H9 (cell line): ENCODE measurements around the gene DICER1. TPM values are rescaled to one million over a fixed set of nuclear protein-coding genes. Genes with fewer than 3 reads are reported as not detected.

ENCODE experiments used
- DNase-seq: peaks from one replicate; pipeline ENCODE4 v3.0.0-alpha.2; 2017
- H2AFZ ChIP-seq: one replicate; pipeline ENCODE4 v1.6.1; 2013; ENCODE audit warnings: mild to moderate bottlenecking, low read length, control low read depth, moderate library complexity
- H2AK5ac ChIP-seq: 2 replicates; pipeline ENCODE4 v1.6.1; 2013; ENCODE audit warnings: low read length, control low read depth, mixed read lengths; ENCODE audit not compliant: insufficient read length
- H2BK120ac ChIP-seq: one replicate; pipeline ENCODE4 v1.6.1; 2013; ENCODE audit warnings: low read depth, mild to moderate bottlenecking, low read length, control low read depth, inconsistent platforms; ENCODE audit not compliant: poor library complexity, severe bottlenecking
- H2BK12ac ChIP-seq: 2 replicates; pipeline ENCODE4 v1.6.1; 2013; ENCODE audit warnings: low read length, control low read depth, mixed read lengths, low read depth; ENCODE audit not compliant: insufficient read length
- H2BK15ac ChIP-seq: 2 replicates; pipeline ENCODE4 v1.6.1; 2013; ENCODE audit warnings: low read depth, low read length, control low read depth
- H2BK20ac ChIP-seq: one replicate; pipeline ENCODE4 v1.6.1; 2013; ENCODE audit warnings: low read depth, mild to moderate bottlenecking, low read length, control low read depth, inconsistent platforms; ENCODE audit not compliant: poor library complexity, severe bottlenecking
- H2BK5ac ChIP-seq: 2 replicates; pipeline ENCODE4 v1.6.1; 2013; ENCODE audit warnings: low read length, control low read depth, mixed read lengths; ENCODE audit not compliant: insufficient read length
- H3K14ac ChIP-seq: 2 replicates; pipeline ENCODE4 v1.6.1; 2013; ENCODE audit warnings: low read length, control low read depth; ENCODE audit not compliant: insufficient read depth
- H3K18ac ChIP-seq: 2 replicates; pipeline ENCODE4 v1.6.1; 2013; ENCODE audit warnings: low read depth, mild to moderate bottlenecking, mixed read lengths, low read length, control low read depth; ENCODE audit not compliant: insufficient read length
- H3K23ac ChIP-seq: 2 replicates; pipeline ENCODE4 v1.6.1; 2013; ENCODE audit warnings: low read length, control low read depth, mixed read lengths, low read depth; ENCODE audit not compliant: insufficient read length
- H3K23me2 ChIP-seq: 2 replicates; pipeline ENCODE4 v1.6.1; 2013; ENCODE audit warnings: low read depth, mild to moderate bottlenecking, mixed read lengths, low read length, control low read depth; ENCODE audit not compliant: insufficient read length, poor library complexity, severe bottlenecking
- H3K27ac ChIP-seq: 2 replicates; pipeline ENCODE4 v1.5.1; 2013; ENCODE audit warnings: low read length, control low read depth, mixed read lengths, low read depth; ENCODE audit not compliant: insufficient read length
- H3K27me3 ChIP-seq: 2 replicates; pipeline ENCODE4 v1.6.1; 2013; ENCODE audit warnings: low read length, control low read depth, inconsistent platforms; ENCODE audit not compliant: insufficient read depth
- H3K4ac ChIP-seq: 2 replicates; pipeline ENCODE4 v1.6.1; 2013; ENCODE audit warnings: low read depth, mild to moderate bottlenecking, control low read depth, inconsistent platforms, low read length, moderate library complexity
- H3K4me1 ChIP-seq: 2 replicates; pipeline ENCODE4 v1.6.1; 2013; ENCODE audit warnings: low read length, control low read depth, inconsistent platforms; ENCODE audit not compliant: insufficient read depth
- H3K4me2 ChIP-seq: 2 replicates; pipeline ENCODE4 v1.6.1; 2013; ENCODE audit warnings: low read length, control low read depth, mixed read lengths; ENCODE audit not compliant: insufficient read length, insufficient read depth
- H3K56ac ChIP-seq: 2 replicates; pipeline ENCODE4 v1.6.1; 2013; ENCODE audit warnings: low read depth, mild to moderate bottlenecking, mixed read lengths, low read length, control low read depth; ENCODE audit not compliant: insufficient read length
- H3K79me1 ChIP-seq: 2 replicates; pipeline ENCODE4 v1.6.1; 2013; ENCODE audit warnings: low read depth, mild to moderate bottlenecking, moderate library complexity, low read length, control low read depth, inconsistent platforms; ENCODE audit not compliant: insufficient read depth, poor library complexity, severe bottlenecking
- H3K79me2 ChIP-seq: 2 replicates; pipeline ENCODE4 v1.6.1; 2013; ENCODE audit warnings: low read length, control low read depth, inconsistent platforms; ENCODE audit not compliant: insufficient read depth
- H3K9ac ChIP-seq: 2 replicates; pipeline ENCODE4 v1.6.1; 2013; ENCODE audit warnings: low read length, control low read depth, mixed read lengths; ENCODE audit not compliant: insufficient read length; ENCODE audit errors: extremely low read depth
- H3K9me3 ChIP-seq: one replicate; pipeline ENCODE4 v1.6.1; 2013; ENCODE audit warnings: low read depth, low read length, inconsistent platforms; ENCODE audit not compliant: control insufficient read depth
- H3T11ph ChIP-seq: one replicate; pipeline ENCODE4 v1.6.1; 2013; ENCODE audit warnings: mild to moderate bottlenecking, low read length, control low read depth, inconsistent platforms
- H4K20me1 ChIP-seq: one replicate; pipeline ENCODE4 v1.6.1; 2013; ENCODE audit not compliant: control insufficient read depth, insufficient read length, insufficient read depth
- H4K5ac ChIP-seq: 2 replicates; pipeline ENCODE4 v1.6.1; 2013; ENCODE audit warnings: low read depth, mild to moderate bottlenecking, mixed read lengths, low read length, control low read depth; ENCODE audit not compliant: insufficient read length
- H4K8ac ChIP-seq: replicated peaks from 2 replicates; pipeline ENCODE4 v1.6.1; 2013; ENCODE audit warnings: low read length, control low read depth, mixed read lengths, low read depth; ENCODE audit not compliant: insufficient read length
- H4K91ac ChIP-seq: 2 replicates; pipeline ENCODE4 v1.6.1; 2013; ENCODE audit warnings: low read depth, mild to moderate bottlenecking, moderate library complexity, mixed read lengths, low read length, control low read depth; ENCODE audit not compliant: insufficient read length
- H3K27ac Mint-ChIP-seq, 3 experiments: 2 replicates in 2 of 3; 3 replicates in 1 of 3; pipeline ENCODE4 v1.8.0; 2020 to 2021; ENCODE audit warnings: mixed read lengths in 3 of 3, mild to moderate bottlenecking in 1 of 3, moderate library complexity in 1 of 3
- H3K27me3 Mint-ChIP-seq: 2 replicates; pipeline ENCODE4 v1.8.0; 2021; ENCODE audit warnings: low read depth, mild to moderate bottlenecking, moderate library complexity, mixed read lengths
- H3K36me3 Mint-ChIP-seq, 3 experiments: 2 replicates in 2 of 3; 3 replicates in 1 of 3; pipeline ENCODE4 v1.8.0; 2020 to 2021; ENCODE audit warnings: low read depth in 3 of 3, mixed read lengths in 3 of 3; ENCODE audit not compliant: insufficient read depth in 1 of 3
- H3K4me1 Mint-ChIP-seq, 2 experiments: 2 replicates each; pipeline ENCODE4 v1.8.0; 2020; ENCODE audit warnings: mixed read lengths in 2 of 2
- H3K4me3 Mint-ChIP-seq, 2 experiments: 2 replicates in 1 of 2; 3 replicates in 1 of 2; pipeline ENCODE4 v1.8.0; 2020 to 2021; ENCODE audit warnings: mild to moderate bottlenecking in 2 of 2, mixed read lengths in 2 of 2, moderate library complexity in 1 of 2
- H3K9me3 Mint-ChIP-seq, 2 experiments: 2 replicates in 1 of 2; 3 replicates in 1 of 2; pipeline ENCODE4 v1.8.0; 2020; ENCODE audit warnings: mild to moderate bottlenecking in 2 of 2, mixed read lengths in 2 of 2, moderate library complexity in 1 of 2
- WGBS: extraction: QIAGEN DNeasy Blood & Tissue Kit; methylation state at CpG from one replicate; pipeline ENCODE4 v1.1.7; 2013; ENCODE audit warnings: missing lambda C conversion rate, low lambda C conversion rate, mixed read lengths; ENCODE audit not compliant: insufficient read length; ENCODE audit errors: extremely low coverage; 5-methylcytosine and 5-hydroxymethylcytosine counted together
- total RNA-seq: library from RNA; stranded (reverse); gene quantifications from 2 replicates; pipeline ENCODE4 v1.2.1, GENCODE V29; 2021
- TF ChIP-seq, protein P1 (sequence below): fragments of 200-600 bp; sonication (generic); conservative IDR thresholded peaks from 3 replicates; pipeline ENCODE4 v1.8.0; 2021; ENCODE audit warnings: antibody characterized with exemption, mild to moderate bottlenecking

DICER1 gene
- total RNA-seq, 1 experiment from 2014 or later: 57.0 TPM

- no peaks in the 10 kb centered on the region for H3K27me3 Mint-ChIP-seq
- no peak overlapping the region for H3K27ac Mint-ChIP-seq
- Histone ChIP-seq H3K18ac (no peak overlapping the region), H4K8ac (no peak overlapping the region), H4K5ac (no peak overlapping the region), H2AK5ac (no peak overlapping the region), H3K4me2 (no peak overlapping the region), H3K4ac (no peak overlapping the region), H3K56ac (no peak overlapping the region), H3T11ph (no peak overlapping the region), H3K27me3 (no peaks in the 10 kb centered on the region), H3K14ac (no peak overlapping the region), H4K20me1 (no peaks in the 10 kb centered on the region), H3K23ac (no peak overlapping the region), H3K79me1 (no peaks in the 10 kb centered on the region), H3K23me2 (no peaks in the 10 kb centered on the region), H3K4me1 (no peaks in the 10 kb centered on the region; the same call in 1 of the 2 replicates), H3K79me2 (no peaks in the 10 kb centered on the region), H3K27ac (no peak overlapping the region), H4K91ac (no peak overlapping the region), H3K9ac (no peak overlapping the region), H2BK120ac (no peak overlapping the region), H2BK15ac (no peak overlapping the region), H2BK12ac (no peak overlapping the region), H2BK5ac (no peak overlapping the region), H2AFZ (no peak overlapping the region), H2BK20ac (no peak overlapping the region), H3K9me3 (no peaks in the 10 kb centered on the region)
- DNase-seq: no peak
- no CpG with 5 or more reads among the region's 1 CpG for WGBS
- no peaks in the 10 kb centered on the region for H3K9me3 Mint-ChIP-seq
- peaks cover 13 to 47% (median 34%) of the 10 kb centered on the region in 3 experiments; a peak in 6 of 7 replicates for H3K36me3 Mint-ChIP-seq
- peaks cover 9% of the 10 kb centered on the region in 2 experiments for H3K4me1 Mint-ChIP-seq
- TF ChIP-seq, protein P1, sequence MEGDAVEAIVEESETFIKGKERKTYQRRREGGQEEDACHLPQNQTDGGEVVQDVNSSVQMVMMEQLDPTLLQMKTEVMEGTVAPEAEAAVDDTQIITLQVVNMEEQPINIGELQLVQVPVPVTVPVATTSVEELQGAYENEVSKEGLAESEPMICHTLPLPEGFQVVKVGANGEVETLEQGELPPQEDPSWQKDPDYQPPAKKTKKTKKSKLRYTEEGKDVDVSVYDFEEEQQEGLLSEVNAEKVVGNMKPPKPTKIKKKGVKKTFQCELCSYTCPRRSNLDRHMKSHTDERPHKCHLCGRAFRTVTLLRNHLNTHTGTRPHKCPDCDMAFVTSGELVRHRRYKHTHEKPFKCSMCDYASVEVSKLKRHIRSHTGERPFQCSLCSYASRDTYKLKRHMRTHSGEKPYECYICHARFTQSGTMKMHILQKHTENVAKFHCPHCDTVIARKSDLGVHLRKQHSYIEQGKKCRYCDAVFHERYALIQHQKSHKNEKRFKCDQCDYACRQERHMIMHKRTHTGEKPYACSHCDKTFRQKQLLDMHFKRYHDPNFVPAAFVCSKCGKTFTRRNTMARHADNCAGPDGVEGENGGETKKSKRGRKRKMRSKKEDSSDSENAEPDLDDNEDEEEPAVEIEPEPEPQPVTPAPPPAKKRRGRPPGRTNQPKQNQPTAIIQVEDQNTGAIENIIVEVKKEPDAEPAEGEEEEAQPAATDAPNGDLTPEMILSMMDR: no peak
- H3K4me3 Mint-ChIP-seq: no peak overlapping the region
Observed at GRCh38 chr14:95119336-95119735, 38.0 kb downstream of the DICER1 start.
